Endometrium (tissue), 2 donors: ENCODE results near the gene MR1.
"Not testable (repeated sequence)": the region's sequence is repeated elsewhere in the genome, so short reads cannot be mapped to it uniquely, and the experiment has no call there.

ENCODE experiments used
- FAIRE-seq: peaks from 2 replicates; lab custom pipeline; 2012; peaks lifted over from hg19 to GRCh38; lab: Jason Lieb, UNC
- donor health status: control.
- donor health status: control.

MR1 gene

GRCh38 chr1:181032535-181032934 is 1.2 kb upstream of the MR1 start:
- FAIRE-seq: no peak

GRCh38 chr1:181033128-181033798 is 520 bp upstream of the MR1 start:
- no peak for FAIRE-seq

- not testable (repeated sequence) for FAIRE-seq
These were observed 1.4 kb downstream of the MR1 start for GRCh38 chr1:181035210-181035609.

- FAIRE-seq: no peak
These were observed 2.5 kb downstream of the MR1 start for GRCh38 chr1:181036107-181036836.

- FAIRE-seq: no peak
These were observed 3.6 kb downstream of the MR1 start for GRCh38 chr1:181037386-181037785.

GRCh38 chr1:181038399-181038873 is 4.7 kb downstream of the MR1 start:
- FAIRE-seq: no peak

- FAIRE-seq: no peak
These were observed 6.6 kb downstream of the MR1 start for GRCh38 chr1:181040284-181040865.

- FAIRE-seq: no peak
These were observed 9.5 kb downstream of the MR1 start for GRCh38 chr1:181043025-181043888.

- FAIRE-seq: no peak
These were observed 10.7 kb downstream of the MR1 start for GRCh38 chr1:181044449-181044966.

GRCh38 chr1:181045946-181046345 is 12.2 kb downstream of the MR1 start:
- FAIRE-seq: not testable (repeated sequence)

GRCh38 chr1:181049378-181049777 is 15.6 kb downstream of the MR1 start:
- no peak for FAIRE-seq

GRCh38 chr1:181050922-181051321 is 17.1 kb downstream of the MR1 start:
- no peak for FAIRE-seq

- FAIRE-seq: no peak
These were observed 22.8 kb downstream of the MR1 start for GRCh38 chr1:181056560-181056959.

GRCh38 chr1:181057079-181057478 is 23.3 kb downstream of the MR1 start:
- no peak for FAIRE-seq

- FAIRE-seq: no peak
These were observed 25.7 kb downstream of the MR1 start for GRCh38 chr1:181059435-181059834.

GRCh38 chr1:181060066-181060465 is 26.3 kb downstream of the MR1 start:
- no peak for FAIRE-seq

GRCh38 chr1:181060947-181061346 is 27.2 kb downstream of the MR1 start:
- FAIRE-seq: not testable (repeated sequence)

- no peak for FAIRE-seq
These were observed 27.7 kb downstream of the MR1 start for GRCh38 chr1:181061487-181061886.

GRCh38 chr1:181061891-181062835 is 28.4 kb downstream of the MR1 start:
- FAIRE-seq: no peak

GRCh38 chr1:181062836-181063428 is 29.1 kb downstream of the MR1 start:
- no peak for FAIRE-seq
